HG03135 (cell line): Measurements from ENCODE around the gene TMEM154.
"Not testable (repeated sequence)": the region's sequence is repeated elsewhere in the genome, so short reads cannot be mapped to it uniquely, and the experiment has no call there.

ENCODE experiments used
- ATAC-seq: cut with Tn5 transposase; IDR thresholded peaks from one replicate; pipeline ENCODE4 v1.9.1; 2021; ENCODE audit warnings: mild to moderate bottlenecking, moderate library complexity; ENCODE audit not compliant: unreplicated experiment

TMEM154 gene

DNA sequence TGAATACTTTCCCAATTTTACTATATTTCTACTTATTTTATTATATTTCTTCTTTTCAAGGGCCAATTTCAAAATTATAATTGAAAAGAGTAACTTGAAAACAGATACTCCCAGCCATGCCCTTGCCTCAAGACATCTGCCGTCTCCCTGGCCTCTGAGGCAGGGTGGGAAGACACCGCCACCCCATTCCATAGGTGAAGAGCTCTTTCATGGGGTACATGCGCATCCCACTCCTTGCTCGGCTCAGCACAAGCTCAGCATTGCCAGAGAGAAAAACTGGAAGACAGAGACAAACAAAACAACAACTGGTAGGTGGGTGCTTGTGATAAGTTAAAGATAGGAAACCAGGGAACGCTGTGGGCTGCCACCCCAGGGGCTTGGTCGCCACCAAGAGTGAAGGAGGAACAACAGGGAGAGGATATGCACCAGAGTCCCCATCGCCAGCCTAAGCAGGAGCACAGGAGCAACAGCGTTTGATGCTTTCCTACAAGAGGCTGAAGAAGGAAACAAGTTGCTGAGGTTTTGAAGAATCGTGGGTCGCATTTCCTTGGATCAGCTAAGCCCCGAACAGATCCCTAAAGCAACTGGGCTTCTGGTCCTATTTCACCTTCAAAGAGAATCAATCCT, 11.3 kb downstream of the TMEM154 start:
- no peak for ATAC-seq

DNA sequence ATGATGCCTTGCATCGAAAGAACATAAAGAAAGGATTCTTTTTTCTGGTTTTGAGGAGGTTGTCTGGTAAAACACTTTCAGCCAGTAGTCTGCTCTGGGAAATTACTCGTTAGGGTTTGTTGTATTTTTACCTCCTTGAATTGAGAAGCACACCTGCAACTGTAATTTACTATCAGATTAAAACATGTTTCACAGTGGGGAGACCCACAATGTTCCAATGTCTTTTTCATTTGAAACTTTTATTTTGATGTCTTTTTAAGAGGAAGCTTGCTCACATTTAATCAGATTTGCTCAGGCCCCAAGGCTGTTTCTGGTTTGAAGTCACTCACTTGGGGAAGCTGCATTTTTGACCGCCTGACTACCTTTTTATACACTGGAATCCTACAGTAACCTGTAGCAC, 12.0 kb downstream of the TMEM154 start:
- no peak for ATAC-seq

DNA sequence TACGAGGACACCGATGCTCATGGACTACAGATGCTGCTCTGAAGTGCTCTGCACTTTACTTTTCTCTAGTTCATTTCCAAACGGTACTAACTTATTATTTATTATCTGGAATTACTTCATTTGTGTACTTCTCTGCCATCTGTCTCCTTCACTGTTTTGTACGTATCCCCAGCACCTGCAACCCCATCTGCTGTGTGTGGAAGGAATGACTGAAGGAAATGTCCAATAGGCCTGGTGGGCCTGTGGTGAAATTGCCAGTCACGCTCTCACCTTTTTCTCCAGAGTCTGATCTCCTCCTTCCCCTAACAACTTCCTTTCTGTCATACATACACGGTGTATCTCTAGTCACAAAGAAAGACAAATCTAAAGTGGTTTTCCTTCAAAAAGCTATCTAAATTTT, 12.9 kb downstream of the TMEM154 start:
- ATAC-seq = no peak

DNA sequence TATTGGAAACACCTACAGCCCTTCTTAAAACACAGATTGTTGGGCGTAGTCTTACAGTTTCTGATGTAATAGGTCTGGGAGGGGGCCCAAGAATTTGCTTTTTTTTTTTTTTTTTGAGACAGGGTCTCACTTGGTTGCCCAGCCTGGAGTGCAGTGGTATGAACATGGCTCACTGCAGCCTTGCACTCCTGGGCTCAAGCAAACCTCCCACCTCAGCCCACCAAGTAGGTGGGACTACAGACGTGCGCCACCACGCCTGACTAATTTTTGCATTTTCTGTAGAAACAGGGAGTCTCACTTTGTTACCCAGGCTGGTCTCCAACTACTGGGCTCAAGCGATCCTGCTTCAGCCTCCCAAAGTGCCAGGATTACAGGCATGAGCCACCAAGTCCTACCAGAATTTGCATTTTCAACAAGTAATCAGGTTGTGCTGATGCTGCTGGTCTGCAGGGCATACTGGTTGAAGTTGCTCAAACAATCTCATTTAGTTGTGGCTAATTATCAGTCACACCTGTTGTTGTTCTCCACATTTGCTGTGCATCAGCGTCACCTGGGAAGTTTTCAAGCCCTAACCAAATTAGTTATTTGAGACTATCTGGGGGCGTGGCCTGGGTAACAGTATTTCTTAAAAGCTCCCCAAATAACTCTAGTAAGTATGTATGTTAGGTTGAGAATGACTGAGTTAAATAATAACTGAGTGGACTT, 14.0 kb downstream of the TMEM154 start:
- no peak for ATAC-seq

DNA sequence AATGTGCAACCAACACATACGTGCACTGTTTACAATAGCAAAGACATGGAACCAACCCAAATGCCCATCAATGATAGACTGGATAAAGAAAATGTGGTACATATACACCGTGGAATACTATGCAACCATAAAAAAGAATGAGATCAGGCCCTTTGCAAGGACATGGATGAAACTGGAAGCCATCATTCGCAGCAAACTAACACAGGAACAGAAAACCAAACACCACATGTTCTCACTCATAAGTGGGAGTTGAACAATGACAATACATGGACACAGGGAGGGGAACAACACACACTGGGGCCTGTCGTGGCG, 15.8 kb downstream of the TMEM154 start:
- not testable (repeated sequence) for ATAC-seq

DNA sequence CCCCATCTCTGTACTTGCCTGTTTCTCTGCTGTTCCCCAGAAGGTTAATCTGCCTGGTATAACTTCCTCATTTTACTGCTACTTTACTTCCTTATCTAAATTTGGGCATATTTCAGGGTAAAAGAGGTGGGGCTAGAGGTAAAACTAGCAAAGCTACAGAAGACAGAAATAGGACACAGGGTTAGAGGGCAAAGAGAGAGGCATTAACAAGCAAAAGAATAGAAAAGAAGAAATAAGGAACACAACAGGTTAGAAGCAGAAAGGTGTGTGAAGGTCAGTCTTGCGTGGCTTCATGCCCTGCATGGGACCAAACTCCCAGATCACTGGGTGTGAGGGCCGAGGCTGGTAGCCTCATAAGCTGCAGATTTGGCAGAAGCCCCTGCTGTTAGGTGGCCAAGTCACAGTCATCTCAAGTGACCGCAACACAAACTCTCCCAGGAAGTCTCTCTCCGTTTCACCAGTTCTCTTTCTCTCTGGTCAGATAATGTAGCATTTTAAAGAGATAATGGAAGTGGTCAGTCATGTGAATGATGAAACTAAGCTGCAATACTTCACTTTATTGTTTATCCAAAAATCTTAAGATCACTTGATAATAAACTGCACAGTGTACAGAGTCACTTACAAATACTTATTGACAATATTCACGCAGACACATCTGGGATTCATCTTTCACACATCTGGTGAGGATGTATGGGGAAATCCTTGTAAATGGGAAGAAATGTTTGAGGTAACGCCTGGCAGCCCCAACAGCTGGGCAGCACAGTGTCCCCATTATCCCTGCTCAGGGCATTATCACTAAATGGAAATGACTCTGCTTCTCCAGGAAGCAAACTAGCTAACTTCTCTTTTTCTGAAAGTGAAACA, 16.4 kb downstream of the TMEM154 start:
- peak; percentile 48 for ATAC-seq

DNA sequence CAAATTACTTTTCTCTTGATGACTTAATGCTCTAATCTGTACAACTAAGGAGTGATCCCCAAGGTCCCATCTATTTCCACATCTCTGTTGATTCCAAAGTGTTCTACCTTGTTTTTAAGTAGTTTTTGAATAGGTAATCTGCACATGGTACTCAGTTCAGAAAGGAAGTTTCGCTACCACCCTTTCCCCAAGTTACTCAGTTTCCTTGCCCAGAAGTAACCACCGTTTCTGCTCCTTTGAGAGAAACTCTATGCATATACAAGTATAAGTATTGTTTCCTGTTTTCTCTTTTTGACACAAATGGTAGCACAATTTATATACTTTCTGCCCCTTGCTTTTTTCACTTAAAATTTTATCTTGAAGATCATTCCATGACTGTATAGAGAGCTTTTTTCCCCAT, 18.1 kb downstream of the TMEM154 start:
- ATAC-seq = no peak

DNA sequence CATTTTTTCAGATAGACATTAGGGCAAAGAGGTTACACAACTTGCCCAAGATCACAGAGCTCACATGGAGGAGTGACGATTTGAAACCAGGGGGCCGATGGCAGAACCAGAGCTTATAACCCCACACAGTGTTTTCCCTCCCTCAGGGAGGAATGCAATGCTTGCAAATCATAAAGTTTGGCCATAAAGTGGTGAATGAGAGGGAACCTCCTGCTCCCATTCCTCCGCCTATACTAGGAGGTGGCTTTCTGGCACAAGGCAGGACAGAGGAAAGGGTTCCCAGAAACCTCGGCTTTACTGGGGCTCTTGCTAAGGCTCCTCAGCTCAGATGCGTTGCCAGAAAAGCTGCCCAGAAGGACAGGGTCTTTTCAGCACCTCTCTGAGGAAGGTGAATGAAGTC, 19.3 kb downstream of the TMEM154 start:
- no peak for ATAC-seq

DNA sequence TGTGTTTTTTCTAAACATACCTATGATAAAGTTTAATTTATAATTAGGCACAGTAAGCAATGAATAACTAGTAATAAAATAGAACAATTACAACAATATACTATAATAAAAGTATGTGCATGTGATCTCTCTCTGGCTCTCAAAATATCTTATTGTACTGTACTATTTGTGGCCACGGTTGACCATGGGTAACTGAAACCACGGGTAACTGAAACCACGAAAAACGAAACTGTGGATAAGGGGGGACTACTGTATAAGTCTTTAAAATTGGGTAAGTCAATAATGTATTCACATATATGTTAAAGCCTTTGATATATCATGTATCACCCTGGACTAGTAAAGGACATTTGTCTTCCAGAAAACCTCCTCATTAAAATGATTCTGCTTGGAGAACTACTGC, 20.0 kb downstream of the TMEM154 start:
- no peak for ATAC-seq

DNA sequence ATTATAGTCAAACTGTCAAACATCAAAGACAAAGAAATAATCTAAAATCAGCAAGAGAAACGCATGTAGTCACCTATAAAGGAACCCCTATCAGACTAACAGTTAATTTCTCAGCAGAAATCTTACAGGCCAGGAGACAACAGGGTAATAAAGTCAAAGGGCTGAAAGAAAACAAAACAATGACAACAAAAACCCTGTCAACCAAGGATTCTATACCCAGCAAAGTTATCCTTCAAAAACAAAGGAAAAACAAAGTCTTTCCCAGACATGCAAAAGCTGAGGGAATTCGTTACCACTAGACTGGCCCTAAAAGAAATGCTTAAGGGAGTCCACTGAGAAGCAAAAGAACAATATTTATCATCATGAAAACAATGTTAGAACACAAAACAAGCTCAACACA, 22.1 kb downstream of the TMEM154 start:
- ATAC-seq = no peak

DNA sequence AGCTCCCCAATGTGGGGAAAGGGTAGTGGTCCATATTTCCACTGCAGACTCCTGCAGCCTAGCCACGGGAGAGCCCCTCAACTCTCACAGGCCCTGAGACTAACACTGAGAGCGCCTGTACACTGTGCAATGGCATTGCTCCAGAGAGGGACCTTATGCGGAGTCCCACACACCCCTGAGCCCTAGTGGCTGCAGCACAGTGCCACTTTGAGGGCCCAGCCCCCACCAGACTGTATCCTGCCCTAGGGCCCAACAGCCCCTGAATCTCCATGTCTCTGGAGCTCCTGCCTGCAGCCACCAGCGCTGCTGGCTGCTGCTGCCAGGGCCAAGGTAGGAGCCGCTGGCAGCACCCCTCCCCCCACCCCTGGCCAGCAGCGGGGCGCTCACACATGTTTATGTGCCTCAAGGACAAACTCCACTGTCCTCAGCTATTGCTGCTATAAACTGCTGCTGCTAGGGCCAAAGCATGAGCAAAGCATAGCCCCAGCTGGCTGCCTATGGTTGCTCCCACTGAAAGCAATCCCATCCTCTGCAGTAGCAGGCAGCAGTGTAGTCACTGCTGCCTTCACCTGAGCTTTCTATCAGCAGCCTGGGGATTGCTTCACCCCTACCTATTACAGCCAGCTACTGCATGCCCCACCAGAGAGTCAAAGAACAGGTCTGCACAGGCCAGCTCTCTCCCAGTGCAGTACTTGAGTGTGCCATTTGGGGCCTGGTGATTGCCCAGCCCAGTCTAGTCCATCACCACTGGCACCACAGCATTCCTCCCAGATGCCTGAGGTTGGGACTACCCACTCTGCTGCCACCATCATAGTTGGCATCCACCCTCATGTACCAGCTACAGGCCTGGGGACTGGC, 24.3 kb downstream of the TMEM154 start:
- ATAC-seq = no peak

DNA sequence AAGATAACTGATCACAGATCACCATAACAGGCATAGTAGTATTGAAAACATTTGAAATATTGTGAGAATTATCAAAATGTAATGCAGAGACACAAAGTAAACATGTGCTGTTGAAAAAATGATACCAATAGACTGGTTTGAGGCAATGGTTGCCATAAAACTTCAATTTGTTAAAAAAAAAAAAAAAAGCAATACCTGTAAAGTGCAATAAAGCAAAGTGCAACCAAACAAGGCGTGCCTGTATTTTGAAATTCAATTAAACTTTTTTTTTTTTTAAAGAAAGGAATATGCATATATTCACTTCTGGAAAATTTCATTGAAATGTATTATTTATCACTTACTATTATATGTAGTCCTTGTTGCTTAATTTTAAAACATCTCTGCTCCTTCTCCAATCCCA, 27.7 kb downstream of the TMEM154 start:
- ATAC-seq = no peak

DNA sequence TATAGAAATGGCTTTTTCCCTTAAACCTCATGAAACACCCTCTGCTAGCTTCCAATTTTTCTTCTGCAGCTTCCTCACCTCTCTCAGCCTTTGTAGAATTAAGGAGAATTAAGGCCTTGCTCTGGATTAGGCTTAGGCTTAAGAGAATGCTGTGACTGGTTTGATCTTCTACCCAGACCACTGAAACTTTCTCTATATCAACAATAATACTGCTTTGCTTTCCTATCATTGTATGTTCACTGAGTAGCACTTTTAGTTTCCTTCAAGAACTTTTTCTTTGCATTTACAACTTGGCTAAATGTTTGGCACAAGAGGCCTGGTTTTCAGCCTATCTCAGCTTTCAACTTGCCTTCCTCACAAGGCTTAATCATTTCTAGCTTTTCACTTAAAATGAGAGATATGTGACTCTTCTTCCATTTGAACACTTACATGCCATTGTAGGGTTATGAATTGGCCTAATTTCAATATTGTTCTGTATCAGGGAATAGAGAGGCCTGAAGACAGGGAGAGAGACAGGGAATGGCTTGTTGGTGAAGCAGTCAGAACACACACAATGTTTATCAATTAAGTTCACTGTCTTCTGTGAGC, 28.2 kb downstream of the TMEM154 start:
- no peak for ATAC-seq

DNA sequence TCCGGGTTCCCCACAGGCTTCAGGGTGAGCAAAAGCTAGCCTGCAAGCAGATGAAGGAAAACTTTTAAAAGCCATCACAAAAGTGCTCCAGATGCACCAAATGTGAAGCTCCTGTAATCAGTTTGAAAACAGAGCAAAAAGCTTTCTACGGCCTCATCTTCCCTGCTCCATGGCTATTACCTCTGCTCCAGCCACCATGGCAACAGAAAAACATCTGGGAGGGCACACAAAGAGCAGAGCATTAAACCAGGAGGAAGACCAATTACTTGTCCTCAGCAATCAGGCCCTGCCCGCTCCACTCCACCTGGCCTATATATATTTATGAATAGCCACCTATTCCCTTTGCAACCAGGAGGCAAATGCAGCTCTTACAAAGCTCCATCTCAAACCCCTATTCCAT, 33.6 kb downstream of the TMEM154 start:
- no peak for ATAC-seq

DNA sequence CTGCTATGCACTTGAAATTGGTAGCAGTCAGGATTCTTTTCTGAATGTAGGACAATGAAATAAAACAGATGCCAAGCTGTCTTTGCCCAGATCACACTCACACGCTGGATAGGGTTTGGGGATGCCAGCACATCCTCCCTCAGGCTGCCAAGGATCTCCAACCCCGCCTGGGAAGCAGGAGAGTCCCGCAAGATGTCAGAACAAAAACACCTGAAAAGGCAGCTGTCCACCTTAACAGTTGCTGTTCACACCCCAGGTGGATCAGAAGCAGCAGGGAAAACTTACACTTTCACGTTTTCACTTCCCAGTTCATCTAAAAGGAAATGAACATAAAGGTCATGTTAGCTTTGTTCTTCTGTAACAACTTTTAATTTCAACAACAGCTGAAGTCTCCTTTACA, 35.7 kb downstream of the TMEM154 start:
- ATAC-seq = no peak

DNA sequence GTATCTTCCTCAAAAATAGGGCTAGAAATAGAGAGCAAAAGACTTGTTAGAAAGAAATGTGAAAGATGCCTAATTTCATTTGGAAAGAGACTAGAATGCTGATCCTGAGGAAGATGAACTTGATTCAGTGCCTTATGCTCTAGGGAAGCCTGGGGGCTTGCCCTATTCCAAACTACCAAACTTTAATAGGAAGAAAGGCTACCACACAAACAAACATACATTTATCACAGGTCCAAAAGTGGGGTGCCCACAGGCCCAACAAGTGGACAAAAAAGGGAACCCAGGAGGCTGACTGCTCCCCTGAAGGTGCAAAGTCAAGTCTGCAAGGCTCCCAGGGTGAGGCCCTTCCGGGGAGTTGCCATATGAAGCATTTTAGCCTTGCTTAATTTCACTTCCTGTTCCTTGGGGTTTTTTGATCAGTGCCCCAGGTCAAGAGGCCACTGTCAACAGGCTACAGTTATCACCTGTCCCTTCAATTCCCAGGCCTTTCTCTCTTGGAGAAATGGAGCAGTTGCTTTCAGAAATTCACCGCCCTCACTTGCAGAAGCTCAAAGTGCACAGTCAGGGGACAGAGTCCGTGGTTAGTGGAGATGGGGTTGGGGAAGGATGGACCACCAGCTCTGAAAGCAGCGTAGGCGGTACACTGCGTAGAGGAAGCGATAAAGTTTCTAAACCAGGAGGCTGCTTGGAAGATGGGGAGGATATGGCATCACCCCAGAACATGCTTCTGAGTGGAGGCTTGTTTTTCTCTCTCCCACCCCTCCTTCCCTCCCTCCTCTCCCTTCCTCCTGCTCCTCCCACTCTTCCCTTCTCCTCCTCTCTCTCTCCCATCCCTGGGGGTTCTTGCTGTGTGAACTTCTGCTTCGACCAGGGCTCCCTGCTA, 36.4 kb downstream of the TMEM154 start:
- ATAC-seq = peak; percentile 87

DNA sequence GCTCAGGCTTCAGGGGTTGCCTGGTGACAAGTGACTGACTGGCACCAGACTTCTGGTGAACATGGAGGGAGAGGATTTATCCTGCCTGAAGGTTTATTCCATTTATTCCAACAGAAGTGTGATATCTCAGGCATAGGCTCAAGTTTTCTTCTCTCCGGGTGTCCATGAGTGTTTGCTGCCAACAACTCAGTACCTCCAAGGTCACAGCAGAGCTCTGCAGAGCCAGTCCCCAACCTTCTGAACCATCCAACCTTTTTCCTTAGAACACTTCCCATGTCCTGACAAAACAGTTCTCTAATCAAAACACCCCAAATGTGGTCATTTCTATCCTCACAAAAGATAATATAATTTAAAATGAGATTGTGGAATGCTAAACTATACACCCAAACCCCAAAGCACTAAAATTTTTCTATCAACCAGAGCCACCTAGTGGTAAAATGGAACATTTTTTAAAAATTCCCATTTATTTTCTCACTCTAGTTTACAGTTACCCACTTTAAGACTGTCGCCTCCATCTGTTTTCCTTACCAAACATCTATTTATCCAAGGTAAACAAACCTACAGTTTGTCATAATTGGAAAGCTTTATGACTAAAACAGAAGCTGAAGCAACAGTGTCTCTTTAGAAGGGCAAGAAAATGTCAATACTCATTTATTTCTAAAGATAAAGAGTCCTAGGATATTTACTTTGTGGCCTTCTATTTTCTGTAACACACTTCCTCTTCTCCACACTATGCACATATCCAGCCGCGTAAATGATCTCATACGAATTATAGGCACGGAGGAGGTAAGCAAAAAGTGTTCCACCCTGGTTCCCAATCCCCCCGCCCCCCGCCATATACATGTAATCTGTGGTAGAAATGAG, 39.5 kb downstream of the TMEM154 start:
- no peak for ATAC-seq

DNA sequence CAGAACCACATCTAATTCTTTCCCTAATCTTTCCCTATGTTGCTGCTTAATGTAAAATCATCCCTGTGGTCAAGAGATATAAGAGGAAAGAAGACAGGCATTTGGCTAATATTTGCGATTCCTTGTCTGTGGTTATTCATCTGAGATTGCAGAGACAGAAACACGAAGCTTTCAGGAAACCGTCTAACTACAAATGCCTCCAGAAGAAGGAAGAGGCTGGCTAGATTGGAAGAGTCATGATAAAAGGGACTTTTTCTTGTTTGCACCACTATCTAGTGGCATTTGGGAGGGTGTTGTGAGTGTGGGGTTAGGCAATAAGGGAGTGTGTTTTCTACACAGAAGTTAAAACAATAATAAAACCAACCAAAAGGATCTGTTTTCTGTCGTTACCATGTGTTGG, 43.9 kb downstream of the TMEM154 start:
- no peak for ATAC-seq
